Neural crest cell (in vitro differentiated cells): ENCODE results near the gene SVOP. TPM values are rescaled to one million over a fixed set of nuclear protein-coding genes. Genes with fewer than 3 reads are reported as not detected.

Experiments used
- DNase-seq: peaks from one replicate; pipeline ENCODE4 v3.0.0; 2021; ENCODE audit warnings: low read depth, mixed read lengths, low spot score
- H3K27ac Mint-ChIP-seq: one replicate; pipeline ENCODE4 v1.8.0; 2021; ENCODE audit warnings: mild to moderate bottlenecking, mixed read lengths; ENCODE audit not compliant: unreplicated experiment
- H3K27me3 Mint-ChIP-seq: 2 replicates; pipeline ENCODE4 v1.8.0; 2021; ENCODE audit warnings: low read depth, mild to moderate bottlenecking, mixed read lengths
- H3K36me3 Mint-ChIP-seq: 2 replicates; pipeline ENCODE4 v1.8.0; 2021; ENCODE audit warnings: low read depth, mild to moderate bottlenecking, mixed read lengths
- H3K4me1 Mint-ChIP-seq: 2 replicates; pipeline ENCODE4 v1.8.0; 2021; ENCODE audit warnings: mixed read lengths
- H3K4me3 Mint-ChIP-seq: one replicate; pipeline ENCODE4 v1.8.0; 2021; ENCODE audit warnings: mild to moderate bottlenecking, mixed read lengths
- H3K9me3 Mint-ChIP-seq: 2 replicates; pipeline ENCODE4 v1.8.0; 2021; ENCODE audit warnings: mixed read lengths
- CTCF ChIP-seq: fragments of 200-600 bp; sonication (generic); conservative IDR thresholded peaks from 2 replicates; pipeline ENCODE4 v1.5.0; 2021; ENCODE audit warnings: antibody characterized with exemption, mild to moderate bottlenecking
- total RNA-seq: library from RNA; stranded (reverse); gene quantifications from 2 replicates; pipeline ENCODE4 v1.2.1, GENCODE V29; 2021

Gene SVOP
- total RNA-seq, 1 donor from 2014 or later: 1.9 TPM

- peaks cover 5% of the 10 kb centered on the region for H3K9me3 Mint-ChIP-seq
- H3K36me3 Mint-ChIP-seq: no peaks in the 10 kb centered on the region
- H3K27me3 Mint-ChIP-seq: peaks cover 41% of the 10 kb centered on the region
- DNase-seq: no peak
- no peak overlapping the region for H3K27ac Mint-ChIP-seq
- H3K4me1 Mint-ChIP-seq: no peaks in the 10 kb centered on the region
- no peak for TF ChIP-seq CTCF
- no peak overlapping the region for H3K4me3 Mint-ChIP-seq
Measured at GRCh38 chr12:108922918-108923317, 98.0 kb downstream of the SVOP start.

GRCh38 chr12:108921946-108922345 is 98.9 kb downstream of the SVOP start:
- TF ChIP-seq CTCF: no peak
- DNase-seq: no peak
- Mint-ChIP-seq H3K36me3 (no peaks in the 10 kb centered on the region), H3K27ac (no peak overlapping the region), H3K4me1 (no peaks in the 10 kb centered on the region), H3K9me3 (peaks cover 5% of the 10 kb centered on the region), H3K27me3 (peaks cover 41% of the 10 kb centered on the region), H3K4me3 (no peak overlapping the region)

GRCh38 chr12:108918960-108919642 is 101.8 kb downstream of the SVOP start:
- Mint-ChIP-seq H3K27ac (no peak overlapping the region), H3K4me3 (no peak overlapping the region), H3K27me3 (peaks cover 30% of the 10 kb centered on the region), H3K36me3 (no peaks in the 10 kb centered on the region), H3K4me1 (no peaks in the 10 kb centered on the region), H3K9me3 (no peaks in the 10 kb centered on the region)
- no peak for DNase-seq
- no peak for TF ChIP-seq CTCF

- no peak overlapping the region for H3K4me3 Mint-ChIP-seq
- no peaks in the 10 kb centered on the region for H3K4me1 Mint-ChIP-seq
- H3K9me3 Mint-ChIP-seq: no peaks in the 10 kb centered on the region
- DNase-seq: no peak
- no peak overlapping the region for H3K27ac Mint-ChIP-seq
- peaks cover 26% of the 10 kb centered on the region for H3K27me3 Mint-ChIP-seq
- no peaks in the 10 kb centered on the region for H3K36me3 Mint-ChIP-seq
- no peak for TF ChIP-seq CTCF
Measured at GRCh38 chr12:108918206-108918605, 102.7 kb downstream of the SVOP start.

GRCh38 chr12:108916336-108916735 is 104.5 kb downstream of the SVOP start:
- Mint-ChIP-seq H3K4me1 (no peaks in the 10 kb centered on the region), H3K27ac (no peak overlapping the region), H3K9me3 (no peaks in the 10 kb centered on the region), H3K36me3 (no peaks in the 10 kb centered on the region), H3K27me3 (peaks cover 12% of the 10 kb centered on the region), H3K4me3 (no peak overlapping the region)
- TF ChIP-seq CTCF: no peak
- DNase-seq: no peak
